LNCaP clone FGC (cell line): ENCODE measurements around the gene SCRN1.

Experiments
- DNase-seq: peaks from one replicate; pipeline ENCODE4 v3.0.0-alpha.2; 2011; ENCODE audit warnings: low read depth
- H3K4me3 ChIP-seq: 2 replicates; pipeline ENCODE4 v1.5.1; 2011; ENCODE audit warnings: mild to moderate bottlenecking, low read depth, low read length, control low read depth
- CTCF ChIP-seq: IDR thresholded peaks from 2 replicates; pipeline ENCODE4 v1.5.1; 2012; ENCODE audit warnings: mild to moderate bottlenecking; ENCODE audit not compliant: control insufficient read depth, insufficient read depth; ENCODE audit errors: extremely low read depth

The SCRN1 gene

GRCh38 chr7:29885626-29886025 is 104.0 kb downstream of the SCRN1 start:
- no peak overlapping the region for H3K4me3 ChIP-seq
- no peak for TF ChIP-seq CTCF
- no peak for DNase-seq

- DNase-seq = no peak
- no peak for TF ChIP-seq CTCF
- no peak overlapping the region for H3K4me3 ChIP-seq
Observed at GRCh38 chr7:29884399-29885272, 105.0 kb downstream of the SCRN1 start.

GRCh38 chr7:29883462-29884398 is 105.9 kb downstream of the SCRN1 start:
- no peak for DNase-seq
- no peak for TF ChIP-seq CTCF
- H3K4me3 ChIP-seq = no peak overlapping the region

- no peak for DNase-seq
- TF ChIP-seq CTCF = no peak
- no peak overlapping the region for H3K4me3 ChIP-seq
Observed at GRCh38 chr7:29882481-29882880, 107.1 kb downstream of the SCRN1 start.

GRCh38 chr7:29881724-29882123 is 107.9 kb downstream of the SCRN1 start:
- H3K4me3 ChIP-seq = no peak overlapping the region
- TF ChIP-seq CTCF = no peak
- no peak for DNase-seq

GRCh38 chr7:29879609-29880008 is 110.0 kb downstream of the SCRN1 start:
- DNase-seq = no peak
- TF ChIP-seq CTCF = no peak
- H3K4me3 ChIP-seq = no peak overlapping the region
